Endothelial cell of umbilical vein (primary cell): ENCODE results near the gene FNDC3A. TPM values are rescaled to one million over a fixed set of nuclear protein-coding genes. Genes with fewer than 3 reads are reported as not detected.
A peak's percentile ranks its signal among the peaks of the same experiment; 100 is the strongest.

Source experiments
- BruUV-seq: library from RNA; stranded (reverse); fragments of 400-500 nt; replicated peaks from 2 replicates; lab custom pipeline; 2021; lab: Mats Ljungman, UMichigan
- CTCF ChIA-PET: fragments of 300-600, 350-600 bp; sonication (Branson Sonifier 250); formaldehyde crosslinking; loops from one replicate; lab custom pipeline; 2021; ENCODE audit warnings: antibody characterized with exemption, inconsistent platforms; lab: Charles Lee
- POLR2A ChIA-PET: fragments of 300-600, 350-600 bp; sonication (Branson Sonifier 250); formaldehyde crosslinking; loops from one replicate; lab custom pipeline; 2021; ENCODE audit warnings: antibody characterized with exemption, inconsistent platforms; lab: Charles Lee
- DNase-seq: peaks from one replicate; pipeline ENCODE4 v3.0.0-alpha.2; 2011; ENCODE audit warnings: low read depth, low spot score
- FAIRE-seq: peaks from 2 replicates; lab custom pipeline; 2011; peaks lifted over from hg19 to GRCh38; lab: Jason Lieb, UNC
- H2AFZ ChIP-seq: 2 replicates; pipeline ENCODE4 v1.6.0; 2012; ENCODE audit warnings: low read depth, low read length, control low read depth, inconsistent platforms
- H3K27ac ChIP-seq: 2 replicates; pipeline ENCODE4 v1.5.1; 2011; ENCODE audit warnings: low read depth, mild to moderate bottlenecking, control low read depth, low read length, moderate library complexity; ENCODE audit not compliant: insufficient read depth
- H3K27me3 ChIP-seq, 2 experiments: 2 replicates each; pipeline versions ENCODE4 v1.6.0 to v1.6.1; 2011; ENCODE audit warnings: low read length in 2 of 2, mixed read lengths in 1 of 2; ENCODE audit not compliant: control insufficient read depth in 2 of 2, insufficient read depth in 2 of 2
- H3K36me3 ChIP-seq, 2 experiments: 2 replicates in 1 of 2; 3 replicates in 1 of 2; pipeline ENCODE4 v1.5.1; 2011; ENCODE audit warnings: low read length in 2 of 2, mild to moderate bottlenecking in 1 of 2, moderate library complexity in 1 of 2; ENCODE audit not compliant: control insufficient read depth in 2 of 2, insufficient read depth in 2 of 2; ENCODE audit errors: extremely low read depth in 1 of 2
- H3K4me1 ChIP-seq: 3 replicates; pipeline ENCODE4 v1.5.1; 2011; ENCODE audit warnings: mild to moderate bottlenecking, low read length; ENCODE audit not compliant: control insufficient read depth, insufficient read depth; ENCODE audit errors: extremely low read depth
- H3K4me2 ChIP-seq: 2 replicates; pipeline ENCODE4 v1.6.1; 2011; ENCODE audit warnings: low read length, control low read depth, mixed read lengths; ENCODE audit not compliant: insufficient read depth
- H3K4me3 ChIP-seq, 3 experiments: fragments of 200-600 bp in 1 of 3; sonication (generic), shearing (Covaris generic) in 1 of 3; replicated peaks in 1 of 3; 2 replicates each; pipeline ENCODE4 v1.5.1; 2011 to 2016; ENCODE audit warnings: control low read depth in 3 of 3, low read length in 3 of 3, mild to moderate bottlenecking in 2 of 3, inconsistent platforms in 1 of 3, low read depth in 1 of 3, moderate library complexity in 1 of 3; ENCODE audit not compliant: insufficient read depth in 1 of 3
- H3K79me2 ChIP-seq: 2 replicates; pipeline ENCODE4 v1.6.0; 2012; ENCODE audit warnings: low read length, inconsistent platforms; ENCODE audit not compliant: control insufficient read depth, insufficient read depth
- H3K9ac ChIP-seq: replicated peaks from 2 replicates; pipeline ENCODE3; 2011; ENCODE audit warnings: low read length, control low read depth; ENCODE audit not compliant: insufficient read depth; ENCODE audit errors: extremely low read depth
- H3K9me1 ChIP-seq: replicated peaks from 3 replicates; pipeline ENCODE4 v1.6.0; 2011; ENCODE audit warnings: mild to moderate bottlenecking, low read length; ENCODE audit not compliant: control insufficient read depth, insufficient read depth; ENCODE audit errors: extremely low read depth
- H3K9me3 ChIP-seq: replicated peaks from 2 replicates; pipeline ENCODE4 v1.5.1; 2012; ENCODE audit warnings: low read length, inconsistent platforms; ENCODE audit not compliant: control insufficient read depth, insufficient read depth
- H4K20me1 ChIP-seq: replicated peaks from 2 replicates; pipeline ENCODE3; 2011; ENCODE audit warnings: mild to moderate bottlenecking, low read length; ENCODE audit not compliant: control insufficient read depth, insufficient read depth; ENCODE audit errors: extremely low read depth
- EZH2 ChIP-seq: IDR thresholded peaks from 2 replicates; pipeline ENCODE4 v1.6.1; 2012; ENCODE audit warnings: borderline replicate concordance, low read depth, mild to moderate bottlenecking, moderate library complexity, low read length, inconsistent platforms; ENCODE audit not compliant: severe bottlenecking
- JUN ChIP-seq: IDR thresholded peaks from 2 replicates; pipeline ENCODE4 v1.6.1; 2011; ENCODE audit warnings: borderline replicate concordance, low read depth; ENCODE audit not compliant: insufficient read length, insufficient read depth
- POLR2A ChIP-seq: IDR thresholded peaks from 2 replicates; pipeline ENCODE4 v1.6.1; 2012; ENCODE audit warnings: low read depth, mild to moderate bottlenecking, control low read depth, low read length
- dilution Hi-C: fragments of 300-500 bp; cut with MboI; formaldehyde crosslinking; loops from one replicate; pipeline ENCODE4 v1.15.0; 2019; ENCODE audit warnings: low sequenced_read_pairs; ENCODE audit not compliant: extremely low pct_ligation_motif_present
- intact Hi-C: fragments of 100-400 bp; cut with micrococcal nuclease; formaldehyde crosslinking; loops from one replicate; pipeline ENCODE4 v1.10.0; 2022
- polyA plus RNA-seq, 4 experiments: library from polyadenylated mRNA; depleted of rRNA in 3 of 4; stranded (reverse) in 3 of 4; unstranded in 1 of 4; fragments of >200 nt; gene quantifications; 2 replicates each; pipeline versions ENCODE4 v1.2.1 to v1.2.3, GENCODE V29; 2011 to 2012; ENCODE audit warnings: missing spikeins in 1 of 4
- total RNA-seq: library from RNA; stranded (reverse); gene quantifications from 2 replicates; pipeline ENCODE4 v1.2.3, GENCODE V29; 2021
- TF ChIP-seq, protein P1 (sequence below), 2 donors: IDR thresholded peaks; 1 replicate in 1 of 2; 2 replicates in 1 of 2; pipeline ENCODE4 v1.5.1; 2011; ENCODE audit warnings: low read length in 2 of 2, mild to moderate bottlenecking in 2 of 2, moderate library complexity in 2 of 2, control low read depth in 1 of 2, inconsistent platforms in 1 of 2, low read depth in 1 of 2; ENCODE audit not compliant: insufficient read depth in 1 of 2; ENCODE audit errors: extremely low read depth in 1 of 2

The FNDC3A gene
- total and polyA plus RNA-seq, 2 donors (not counting 3 experiments of a cell fraction or from before 2014, with no cell fraction given), result 26.3 to 50.8 TPM

DNA sequence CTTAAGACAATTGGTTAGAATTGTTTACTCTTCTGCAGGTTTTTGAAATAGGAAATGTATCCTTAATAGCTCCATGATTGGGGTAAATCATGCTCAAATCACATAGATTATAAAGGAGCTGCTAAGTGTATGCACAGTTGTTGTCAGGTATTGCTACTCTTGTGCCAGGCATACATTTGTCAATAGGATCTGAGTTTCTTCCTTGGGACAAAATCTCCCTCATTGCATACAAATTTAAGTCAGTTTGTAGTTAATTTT, 135.1 kb downstream of the FNDC3A start:
- no peak overlapping the region for H2AFZ ChIP-seq
- no peaks in the 10 kb centered on the region for H4K20me1 ChIP-seq
- peaks cover 42% of the 10 kb centered on the region for H3K79me2 ChIP-seq
- peaks cover 30% of the 10 kb centered on the region for H3K4me1 ChIP-seq
- dilution Hi-C loops, result no loop called here
- no TSS peak for BruUV-seq
- DNase-seq (peak; percentile 47), FAIRE-seq (no peak)
- ChIA-PET CTCF (interaction anchor here (0.7 to 2.9 kb wide), 4 partner anchors 9 to 285 kb away, joined by 3 to 17 read pairs (median 3); no protein-coding TSS in a partner anchor), POLR2A (interaction anchor here (1.0 kb wide), 1 partner anchor 14 kb away, joined by 4 read pairs; no protein-coding TSS in a partner anchor)
- peak overlapping the region; percentile 96 for H3K27ac ChIP-seq
- intact Hi-C loops, result loop anchor here (1.0 to 5.0 kb wide), 2 partner anchors 13 to 134 kb away; partner anchors contain the start of gene FNDC3A
- peak overlapping the region; percentile 100 for H3K4me2 ChIP-seq
- peak overlapping the region; percentile 100 for H3K9ac ChIP-seq
- no peaks in the 10 kb centered on the region for H3K9me3 ChIP-seq
- H3K9me1 ChIP-seq, result no peaks in the 10 kb centered on the region
- TF ChIP-seq EZH2 (no peak), POLR2A (no peak)
- H3K4me3 ChIP-seq, result peak overlapping the region; percentile 35 to 100 (median 100)
- H3K36me3 ChIP-seq, result peaks cover 0 to 10% of the 10 kb centered on the region in 2 experiments
- H3K27me3 ChIP-seq, result no peaks in the 10 kb centered on the region

DNA sequence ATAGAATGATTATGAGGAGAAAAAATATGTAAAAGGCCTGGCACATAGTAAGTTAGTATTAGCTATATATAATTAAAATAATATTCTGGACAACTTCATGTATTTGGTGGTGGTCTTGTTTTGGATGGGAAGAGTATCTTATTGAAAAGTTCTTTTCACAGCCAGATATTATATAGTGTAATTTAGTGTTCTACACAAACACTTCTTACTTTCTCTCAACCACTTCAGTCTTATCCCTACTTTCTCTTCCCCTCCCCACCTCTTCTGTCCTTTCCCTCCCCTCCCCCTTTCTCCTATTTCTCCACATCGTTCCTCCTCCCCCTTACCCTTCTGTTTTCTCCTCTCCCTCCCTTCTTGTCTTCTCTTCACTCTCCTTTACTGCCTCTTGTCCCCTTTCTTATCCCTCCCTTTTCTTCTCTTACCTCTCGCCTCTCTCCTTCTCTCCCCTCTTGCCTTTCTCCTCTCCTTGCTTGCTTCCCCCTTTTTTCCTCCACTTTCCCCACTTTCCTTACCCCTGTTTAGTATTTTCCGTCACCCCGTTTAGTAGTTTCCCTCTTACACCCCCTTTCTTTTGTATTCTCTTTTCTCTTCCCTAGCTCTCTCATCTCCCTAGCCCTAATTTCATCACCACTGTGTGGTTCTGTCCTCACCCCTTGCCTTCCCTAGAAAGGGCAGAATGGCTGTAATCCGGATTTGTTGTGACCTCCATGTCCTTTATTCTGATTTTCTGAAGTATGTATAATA, 137.2 kb downstream of the FNDC3A start:
- DNase-seq (no peak), FAIRE-seq (no peak)
- no TSS peak for BruUV-seq
- Histone ChIP-seq H3K36me3 (peaks cover 0 to 14% of the 10 kb centered on the region in 2 experiments), H3K27ac (peak overlapping the region; percentile 81), H4K20me1 (no peaks in the 10 kb centered on the region), H3K4me2 (peak overlapping the region; percentile 100), H2AFZ (no peak overlapping the region), H3K9me1 (no peaks in the 10 kb centered on the region), H3K4me1 (peaks cover 30% of the 10 kb centered on the region), H3K9ac (peak overlapping the region; percentile 91), H3K79me2 (peaks cover 49% of the 10 kb centered on the region), H3K4me3 (peak overlapping the region in 2 of 3 experiments; percentile 14 to 59), H3K27me3 (no peaks in the 10 kb centered on the region), H3K9me3 (no peaks in the 10 kb centered on the region)
- dilution Hi-C loops (no loop called here), intact Hi-C loops (loop anchor here (5.0 kb wide), 1 partner anchor 136 kb away; the partner anchor contains the start of gene FNDC3A)
- ChIA-PET POLR2A (no interaction called here), CTCF (interaction anchor here (1.0 to 1.4 kb wide), 5 partner anchors 11 to 91 kb away, joined by 3 to 5 read pairs (median 3); no protein-coding TSS in a partner anchor)
- TF ChIP-seq JUN (no peak), EZH2 (no peak), POLR2A (no peak)
- TF ChIP-seq, protein P1, sequence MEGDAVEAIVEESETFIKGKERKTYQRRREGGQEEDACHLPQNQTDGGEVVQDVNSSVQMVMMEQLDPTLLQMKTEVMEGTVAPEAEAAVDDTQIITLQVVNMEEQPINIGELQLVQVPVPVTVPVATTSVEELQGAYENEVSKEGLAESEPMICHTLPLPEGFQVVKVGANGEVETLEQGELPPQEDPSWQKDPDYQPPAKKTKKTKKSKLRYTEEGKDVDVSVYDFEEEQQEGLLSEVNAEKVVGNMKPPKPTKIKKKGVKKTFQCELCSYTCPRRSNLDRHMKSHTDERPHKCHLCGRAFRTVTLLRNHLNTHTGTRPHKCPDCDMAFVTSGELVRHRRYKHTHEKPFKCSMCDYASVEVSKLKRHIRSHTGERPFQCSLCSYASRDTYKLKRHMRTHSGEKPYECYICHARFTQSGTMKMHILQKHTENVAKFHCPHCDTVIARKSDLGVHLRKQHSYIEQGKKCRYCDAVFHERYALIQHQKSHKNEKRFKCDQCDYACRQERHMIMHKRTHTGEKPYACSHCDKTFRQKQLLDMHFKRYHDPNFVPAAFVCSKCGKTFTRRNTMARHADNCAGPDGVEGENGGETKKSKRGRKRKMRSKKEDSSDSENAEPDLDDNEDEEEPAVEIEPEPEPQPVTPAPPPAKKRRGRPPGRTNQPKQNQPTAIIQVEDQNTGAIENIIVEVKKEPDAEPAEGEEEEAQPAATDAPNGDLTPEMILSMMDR (IDR thresholded peaks at IDR 0.05; ENCODE audit: extremely low read depth in 1 of 2, insufficient read depth in 1 of 2, low read depth in 1 of 2, low read length in 2 of 2), result no peak
